DLD1 (cell line): ENCODE measurements around the gene ATXN1L.
"Not testable (repeated sequence)": the region's sequence is repeated elsewhere in the genome, so short reads cannot be mapped to it uniquely, and the experiment has no call there.

Experiments used
- in situ Hi-C: cut with HindIII; loops from 2 replicates; pipeline ENCODE4 v1.10.0; 2017; ENCODE audit warnings: low sequenced_read_pairs

The ATXN1L gene

GRCh38 chr16:71885261-71885650, 39.5 kb downstream of the ATXN1L start:
- in situ Hi-C loops: no loop called here

GRCh38 chr16:71889147-71889546, 43.4 kb downstream of the ATXN1L start:
- in situ Hi-C loops: no loop called here

- in situ Hi-C loops: no loop called here
Observed at GRCh38 chr16:71893888-71894228, 48.1 kb downstream of the ATXN1L start.

- in situ Hi-C loops: no loop called here
Observed at GRCh38 chr16:71894229-71894920, 48.6 kb downstream of the ATXN1L start.

- in situ Hi-C loops: no loop called here
Observed at GRCh38 chr16:71894921-71895678, 49.3 kb downstream of the ATXN1L start, which contains the start of gene IST1. Gene IST1 (plus strand): TSS chr16:71895531. CDS start chr16:71915641, 20,110 bp downstream.

GRCh38 chr16:71895679-71896365, 50.0 kb downstream of the ATXN1L start:
- in situ Hi-C loops: no loop called here

GRCh38 chr16:71896764-71897368, 51.1 kb downstream of the ATXN1L start:
- in situ Hi-C loops: no loop called here

- in situ Hi-C loops: no loop called here
Observed at GRCh38 chr16:71899171-71899570, 53.4 kb downstream of the ATXN1L start.

GRCh38 chr16:71902656-71903365, 57.0 kb downstream of the ATXN1L start:
- in situ Hi-C loops: no loop called here

GRCh38 chr16:71903608-71904007, 57.8 kb downstream of the ATXN1L start:
- in situ Hi-C loops: no loop called here

- in situ Hi-C loops: no loop called here
Observed at GRCh38 chr16:71904239-71904638, 58.5 kb downstream of the ATXN1L start.

- in situ Hi-C loops: not testable (repeated sequence)
Observed at GRCh38 chr16:71905765-71906164, 60.0 kb downstream of the ATXN1L start.
